HepG2 (cell line): ENCODE data around the gene HIC1. TPM values are rescaled to one million over a fixed set of nuclear protein-coding genes. Genes with fewer than 3 reads are reported as not detected.

Experiments
- ATAC-seq: fragments of 200-7000 bp; cut with Tn5 transposase; 3 replicates; pipeline ENCODE4 v1.9.1; 2020; ENCODE audit warnings: mild to moderate bottlenecking, moderate library complexity
- BruUV-seq: library from RNA; stranded (reverse); fragments of 400-500 nt; replicated peaks from 2 replicates; lab custom pipeline; 2021; lab: Mats Ljungman, UMichigan
- CTCF ChIA-PET: fragments of 300-600 bp; formaldehyde crosslinking; extraction: SDS; loops from one replicate; lab custom pipeline; 2021; ENCODE audit warnings: low total read pairs, inconsistent platforms, low intra/inter-chr PET ratio; lab: Yijun Ruan, JAX
- POLR2A ChIA-PET: fragments of 350-600 bp; sonication (Branson Sonifier 250); formaldehyde crosslinking; loops from one replicate; lab custom pipeline; 2020; ENCODE audit warnings: antibody characterized with exemption, inconsistent platforms; lab: Yijun Ruan, JAX
- DNase-seq: peaks from one replicate; pipeline ENCODE4 v3.0.0-alpha.2; 2015; ENCODE audit warnings: low spot score
- FAIRE-seq: peaks from 3 replicates; lab custom pipeline; 2011; peaks lifted over from hg19 to GRCh38; lab: Jason Lieb, UNC
- H2AFZ ChIP-seq: one replicate; pipeline ENCODE4 v1.6.1; 2011; ENCODE audit warnings: low read length, inconsistent platforms
- H3K27ac ChIP-seq: fragments of 300-600 bp; 3 replicates; pipeline ENCODE4 v1.8.0; 2011; ENCODE audit warnings: mixed run types, mild to moderate bottlenecking, mixed read lengths, low read length, inconsistent platforms; ENCODE audit not compliant: insufficient read depth; ENCODE audit errors: extremely low read length
- H3K27me3 ChIP-seq, 2 experiments: fragments of 200-600 bp in 1 of 2; 2 replicates in 1 of 2; 3 replicates in 1 of 2; pipeline versions ENCODE4 v1.6.0 to v1.8.0; 2011; ENCODE audit warnings: low read length in 2 of 2, mild to moderate bottlenecking in 2 of 2, moderate library complexity in 2 of 2, inconsistent platforms in 1 of 2; ENCODE audit not compliant: insufficient read depth in 2 of 2, control insufficient read depth in 1 of 2
- H3K36me3 ChIP-seq, 2 experiments: fragments of 200-600 bp in 1 of 2; replicated peaks in 1 of 2; 2 replicates in 1 of 2; 3 replicates in 1 of 2; pipeline versions ENCODE4 v1.5.1 to v1.8.0; 2011; ENCODE audit warnings: low read length in 2 of 2, inconsistent platforms in 1 of 2; ENCODE audit not compliant: insufficient read depth in 2 of 2, control insufficient read depth in 1 of 2
- H3K4me1 ChIP-seq: 2 replicates; pipeline ENCODE4 v1.5.1; 2012; ENCODE audit warnings: low read length, inconsistent platforms; ENCODE audit not compliant: insufficient read depth
- H3K4me2 ChIP-seq: 2 replicates; pipeline ENCODE4 v1.6.0; 2011; ENCODE audit warnings: low read depth, low read length, inconsistent platforms
- H3K4me3 ChIP-seq, 3 experiments: fragments of 200-600 bp in 1 of 3; sonication (generic), shearing (Covaris generic) in 1 of 3; replicated peaks in 1 of 3; 2 replicates each; pipeline ENCODE4 v1.5.1; 2011 to 2016; ENCODE audit warnings: low read length in 3 of 3, inconsistent platforms in 2 of 3, low read depth in 2 of 3, mild to moderate bottlenecking in 2 of 3, control low read depth in 1 of 3, mixed read lengths in 1 of 3; ENCODE audit not compliant: insufficient read depth in 1 of 3
- H3K79me2 ChIP-seq: one replicate; pipeline ENCODE4 v1.6.1; 2011; ENCODE audit warnings: low read length, inconsistent platforms; ENCODE audit not compliant: insufficient read depth
- H3K9ac ChIP-seq: 2 replicates; pipeline ENCODE4 v1.6.0; 2011; ENCODE audit warnings: mild to moderate bottlenecking, low read depth, low read length, inconsistent platforms; ENCODE audit not compliant: insufficient read depth
- H3K9me3 ChIP-seq: 2 replicates; pipeline ENCODE4 v1.5.1; 2012; ENCODE audit warnings: mild to moderate bottlenecking, low read length
- H4K20me1 ChIP-seq: 2 replicates; pipeline ENCODE4 v1.6.0; 2011; ENCODE audit warnings: inconsistent platforms, mild to moderate bottlenecking, low read length, moderate library complexity; ENCODE audit not compliant: insufficient read depth
- BORCS8-MEF2B ChIP-seq: sonication (generic); formaldehyde crosslinking; IDR thresholded peaks from 2 replicates; pipeline ENCODE4 v1.8.0; 2022; ENCODE audit warnings: mild to moderate bottlenecking, missing genetic modification reagents
- EED ChIP-seq: sonication (generic); formaldehyde crosslinking; IDR thresholded peaks from 2 replicates; pipeline ENCODE4 v1.5.0; 2020; ENCODE audit warnings: mild to moderate bottlenecking, missing genetic modification reagents
- HDAC6 ChIP-seq: fragments of 200-600 bp; sonication (generic); IDR thresholded peaks from 2 replicates; pipeline ENCODE4 v1.7.0; 2017; ENCODE audit warnings: mild to moderate bottlenecking, antibody characterized with exemption, low read length, low read depth
- KDM6A ChIP-seq: IDR thresholded peaks from 2 replicates; pipeline ENCODE4 v1.6.1; 2016; ENCODE audit warnings: low read depth
- KLF11 ChIP-seq: IDR thresholded peaks from 2 replicates; pipeline ENCODE4 v1.6.1; 2016; ENCODE audit warnings: missing compliant biosample characterization
- MBD4 ChIP-seq: IDR thresholded peaks from 2 replicates; pipeline ENCODE4 v1.6.1; 2012; ENCODE audit warnings: low read length, inconsistent platforms, borderline replicate concordance
- NR1H2 ChIP-seq: sonication (generic); formaldehyde crosslinking; IDR thresholded peaks from 2 replicates; pipeline ENCODE4 v1.8.1; 2022; ENCODE audit warnings: low read depth, missing genetic modification reagents, borderline replicate concordance
- PITX1 ChIP-seq: sonication (generic); formaldehyde crosslinking; IDR thresholded peaks from 2 replicates; pipeline ENCODE4 v1.5.1; 2020; ENCODE audit warnings: mild to moderate bottlenecking, missing genetic modification reagents
- SNAPC2 ChIP-seq: sonication (generic); formaldehyde crosslinking; IDR thresholded peaks from 2 replicates; pipeline ENCODE4 v1.8.1; 2022; ENCODE audit warnings: mild to moderate bottlenecking, missing genetic modification reagents
- TRIM24 ChIP-seq: sonication (generic); formaldehyde crosslinking; IDR thresholded peaks from 2 replicates; pipeline ENCODE4 v1.8.0; 2022; ENCODE audit warnings: mild to moderate bottlenecking, missing genetic modification reagents
- ZBTB42 ChIP-seq: sonication (generic); formaldehyde crosslinking; IDR thresholded peaks from 2 replicates; pipeline ENCODE4 v1.5.0; 2020; ENCODE audit warnings: mild to moderate bottlenecking, missing genetic modification reagents
- ZKSCAN1 ChIP-seq: fragments of 150-350 bp; IDR thresholded peaks from 2 replicates; pipeline ENCODE4 v1.6.1; 2014; ENCODE audit warnings: low read length
- ZNF317 ChIP-seq: sonication (generic); formaldehyde crosslinking; IDR thresholded peaks from 2 replicates; pipeline ENCODE4 v1.5.0; 2020; ENCODE audit warnings: mild to moderate bottlenecking, missing genetic modification reagents
- ZNF501 ChIP-seq: sonication (generic); formaldehyde crosslinking; IDR thresholded peaks from 2 replicates; pipeline ENCODE4 v1.5.1; 2020; ENCODE audit warnings: mild to moderate bottlenecking, moderate library complexity, missing genetic modification reagents
- ZNF883 ChIP-seq: sonication (generic); formaldehyde crosslinking; IDR thresholded peaks from 2 replicates; pipeline ENCODE4 v1.5.1; 2020; ENCODE audit warnings: mild to moderate bottlenecking, missing genetic modification reagents; ENCODE audit errors: not compliant biosample characterization
- WGBS: methylation state at CpG from one replicate; pipeline ENCODE4 v1.1.6; 2017; ENCODE audit warnings: low lambda C conversion rate; 5-methylcytosine and 5-hydroxymethylcytosine counted together
- in situ Hi-C: cut with HindIII; loops from 2 replicates; pipeline ENCODE4 v1.10.0; 2017; ENCODE audit warnings: low pct_unique_long_range_greater_than_20kb; ENCODE audit not compliant: extremely low pct_ligation_motif_present
- intact Hi-C: fragments of 100-400 bp; cut with micrococcal nuclease; formaldehyde crosslinking; loops from one replicate; pipeline ENCODE4 v1.10.0; 2022; ENCODE audit not compliant: unreplicated experiment
- polyA plus RNA-seq, 8 experiments: library from polyadenylated mRNA; depleted of rRNA in 3 of 8; stranded (reverse) in 7 of 8; unstranded in 1 of 8; fragments of >200 nt; fragmentation: Illumina TruSeq in 4 of 8; extraction: Trizol in 4 of 8; gene quantifications; 2 replicates each; pipeline versions ENCODE4 v1.2.1 to v1.2.3, GENCODE V29; 2011 to 2016; ENCODE audit warnings: low read depth in 4 of 8, missing spikeins in 1 of 8, mixed read lengths in 1 of 8; ENCODE audit not compliant: insufficient read depth in 1 of 8
- total RNA-seq, 5 experiments: library from RNA; depleted of rRNA; stranded (reverse); fragments of >200 nt; fragmentation: Illumina TruSeq; extraction: Trizol; gene quantifications; 2 replicates each; pipeline ENCODE4 v1.2.3, GENCODE V29; 2016; ENCODE audit warnings: low read depth in 1 of 5
- TF ChIP-seq, protein P1 (sequence below): IDR thresholded peaks from 2 replicates; pipeline ENCODE4 v1.6.1; 2012; ENCODE audit warnings: inconsistent platforms
- TF ChIP-seq, protein P2 (sequence below), 2 experiments: IDR thresholded peaks; 2 replicates each; pipeline ENCODE4 v1.6.1; 2011 to 2012; ENCODE audit warnings: low read length in 2 of 2, borderline replicate concordance in 1 of 2, low read depth in 1 of 2, mild to moderate bottlenecking in 1 of 2, moderate library complexity in 1 of 2

The HIC1 gene
- total and polyA plus RNA-seq, 2 of the 13 experiments (the other 11 are each of a cell fraction or from before 2014, with no cell fraction given): 0.04 to 0.31 TPM

DNA sequence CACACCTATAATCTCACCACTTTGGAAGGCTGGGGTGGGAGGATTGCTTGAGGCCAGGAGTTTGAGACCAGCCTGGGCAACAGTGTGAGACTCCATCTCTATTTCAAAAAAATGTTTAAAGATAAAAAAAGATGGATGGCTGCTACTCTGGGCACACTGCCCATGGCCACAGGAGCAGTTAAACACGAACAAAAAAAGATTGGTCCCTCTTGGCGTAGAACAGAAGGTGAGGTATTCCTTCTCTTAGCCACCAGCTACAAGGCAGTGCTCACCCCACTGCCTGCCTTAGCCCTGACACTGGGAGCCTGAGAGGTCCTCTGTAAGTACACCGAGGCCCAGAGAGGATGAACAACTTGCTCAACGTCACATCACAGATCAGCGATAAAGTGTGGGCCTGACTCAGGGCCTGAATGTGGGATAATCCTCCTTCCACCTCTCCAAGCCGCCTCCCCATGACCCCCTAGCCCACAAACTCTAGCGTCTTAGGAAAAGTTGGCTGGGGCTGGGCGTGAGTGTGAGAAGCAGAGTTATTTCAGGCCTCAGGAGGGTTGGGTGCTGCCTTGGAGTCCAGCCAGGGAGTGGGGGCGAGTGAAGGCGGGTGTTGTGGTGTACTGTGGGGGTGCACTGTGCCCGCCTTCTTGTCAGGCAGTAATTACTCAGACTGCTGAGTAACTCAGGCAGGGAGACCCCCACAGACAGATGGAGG, 27.2 kb upstream of the HIC1 start:
- no peak for FAIRE-seq
- Histone ChIP-seq H3K9ac (no peak overlapping the region), H3K27me3 (peaks cover 9 to 44% of the 10 kb centered on the region in 2 experiments), H3K27ac (no peak overlapping the region), H3K4me2 (no peak overlapping the region), H2AFZ (no peak overlapping the region), H3K9me3 (no peaks in the 10 kb centered on the region)
- no TSS peak for BruUV-seq
- 20% methylated on average over 11 of the region's 11 CpGs for WGBS
- TF ChIP-seq ZNF501 (CRISPR knock-in tag) (no peak), ZBTB42 (CRISPR knock-in tag) (no peak), KDM6A (no peak), PITX1 (CRISPR knock-in tag) (no peak), NR1H2 (no peak), HDAC6 (no peak), EED (CRISPR knock-in tag) (no peak), ZKSCAN1 (no peak)
- TF ChIP-seq, all 625 proteins: peak for 0
- Histone ChIP-seq H3K36me3 (no peaks in the 10 kb centered on the region), H4K20me1 (peaks cover 4% of the 10 kb centered on the region), H3K4me3 (no peak overlapping the region), H3K4me1 (peaks cover 44% of the 10 kb centered on the region), H3K79me2 (peaks cover 6% of the 10 kb centered on the region)
- intact Hi-C loops (loop anchor here (10.0 kb wide), 2 partner anchors 53 to 143 kb away; no protein-coding TSS in a partner anchor), in situ Hi-C loops (loop anchor here (5.0 to 25.0 kb wide), 2 partner anchors 120 to 315 kb away; partner anchors contain the start of genes TLCD2 and WDR81)
- no peak for DNase-seq
- POLR2A ChIA-PET: no interaction called here
- ATAC-seq: no peak
- CTCF ChIA-PET: no interaction called here

- Histone ChIP-seq H3K4me3 (no peak overlapping the region), H3K27me3 (peaks cover 9 to 39% of the 10 kb centered on the region in 2 experiments), H3K27ac (no peak overlapping the region), H3K9me3 (no peaks in the 10 kb centered on the region), H3K4me1 (peaks cover 44% of the 10 kb centered on the region), H2AFZ (no peak overlapping the region), H3K36me3 (no peaks in the 10 kb centered on the region), H4K20me1 (peaks cover 4% of the 10 kb centered on the region), H3K9ac (no peak overlapping the region), H3K79me2 (peaks cover 6% of the 10 kb centered on the region), H3K4me2 (no peak overlapping the region)
- POLR2A ChIA-PET: no interaction called here
- 52% methylated on average over 3 of the region's 5 CpGs for WGBS
- intact Hi-C loops (loop anchor here (10.0 kb wide), 2 partner anchors 53 to 143 kb away; no protein-coding TSS in a partner anchor), in situ Hi-C loops (loop anchor here (5.0 to 25.0 kb wide), 2 partner anchors 121 to 316 kb away; partner anchors contain the start of genes TLCD2 and WDR81)
- DNase-seq (no peak), FAIRE-seq (no peak), ATAC-seq (no peak)
- CTCF ChIA-PET: no interaction called here
- no TSS peak for BruUV-seq
- TF ChIP-seq MBD4: no peak
- TF ChIP-seq ZNF317 (CRISPR knock-in tag): no peak
- TF ChIP-seq BORCS8-MEF2B (CRISPR knock-in tag): no peak
- TF ChIP-seq KLF11 (CRISPR knock-in tag): no peak
- TF ChIP-seq TRIM24: no peak
- TF ChIP-seq ZNF883 (CRISPR knock-in tag): no peak
- TF ChIP-seq, protein P1, sequence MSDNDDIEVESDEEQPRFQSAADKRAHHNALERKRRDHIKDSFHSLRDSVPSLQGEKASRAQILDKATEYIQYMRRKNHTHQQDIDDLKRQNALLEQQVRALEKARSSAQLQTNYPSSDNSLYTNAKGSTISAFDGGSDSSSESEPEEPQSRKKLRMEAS: no peak
- TF ChIP-seq, protein P2, sequence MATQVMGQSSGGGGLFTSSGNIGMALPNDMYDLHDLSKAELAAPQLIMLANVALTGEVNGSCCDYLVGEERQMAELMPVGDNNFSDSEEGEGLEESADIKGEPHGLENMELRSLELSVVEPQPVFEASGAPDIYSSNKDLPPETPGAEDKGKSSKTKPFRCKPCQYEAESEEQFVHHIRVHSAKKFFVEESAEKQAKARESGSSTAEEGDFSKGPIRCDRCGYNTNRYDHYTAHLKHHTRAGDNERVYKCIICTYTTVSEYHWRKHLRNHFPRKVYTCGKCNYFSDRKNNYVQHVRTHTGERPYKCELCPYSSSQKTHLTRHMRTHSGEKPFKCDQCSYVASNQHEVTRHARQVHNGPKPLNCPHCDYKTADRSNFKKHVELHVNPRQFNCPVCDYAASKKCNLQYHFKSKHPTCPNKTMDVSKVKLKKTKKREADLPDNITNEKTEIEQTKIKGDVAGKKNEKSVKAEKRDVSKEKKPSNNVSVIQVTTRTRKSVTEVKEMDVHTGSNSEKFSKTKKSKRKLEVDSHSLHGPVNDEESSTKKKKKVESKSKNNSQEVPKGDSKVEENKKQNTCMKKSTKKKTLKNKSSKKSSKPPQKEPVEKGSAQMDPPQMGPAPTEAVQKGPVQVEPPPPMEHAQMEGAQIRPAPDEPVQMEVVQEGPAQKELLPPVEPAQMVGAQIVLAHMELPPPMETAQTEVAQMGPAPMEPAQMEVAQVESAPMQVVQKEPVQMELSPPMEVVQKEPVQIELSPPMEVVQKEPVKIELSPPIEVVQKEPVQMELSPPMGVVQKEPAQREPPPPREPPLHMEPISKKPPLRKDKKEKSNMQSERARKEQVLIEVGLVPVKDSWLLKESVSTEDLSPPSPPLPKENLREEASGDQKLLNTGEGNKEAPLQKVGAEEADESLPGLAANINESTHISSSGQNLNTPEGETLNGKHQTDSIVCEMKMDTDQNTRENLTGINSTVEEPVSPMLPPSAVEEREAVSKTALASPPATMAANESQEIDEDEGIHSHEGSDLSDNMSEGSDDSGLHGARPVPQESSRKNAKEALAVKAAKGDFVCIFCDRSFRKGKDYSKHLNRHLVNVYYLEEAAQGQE (IDR thresholded peaks at IDR 0.05; ENCODE audit: borderline replicate concordance in 1 of 2, low read depth in 1 of 2, low read length in 2 of 2): no peak
- TF ChIP-seq SNAPC2 (CRISPR knock-in tag): no peak
Measured at GRCh38 chr17:2028234-2028614, 26.7 kb upstream of the HIC1 start.
